SK-N-MC (cell line): ENCODE results near the gene BMERB1.

Source experiments
- EZH2 ChIP-seq: fragments of 200-600 bp; sonication (generic); IDR thresholded peaks from one replicate; pipeline ENCODE4 v1.6.1; 2017; ENCODE audit warnings: antibody characterized with exemption
- FOXP2 ChIP-seq: optimal IDR thresholded peaks from 2 replicates; pipeline ENCODE3; 2011; ENCODE audit warnings: mild to moderate bottlenecking, moderate library complexity; ENCODE audit not compliant: insufficient read depth; ENCODE audit errors: extremely low read length, control extremely low read depth

DNA sequence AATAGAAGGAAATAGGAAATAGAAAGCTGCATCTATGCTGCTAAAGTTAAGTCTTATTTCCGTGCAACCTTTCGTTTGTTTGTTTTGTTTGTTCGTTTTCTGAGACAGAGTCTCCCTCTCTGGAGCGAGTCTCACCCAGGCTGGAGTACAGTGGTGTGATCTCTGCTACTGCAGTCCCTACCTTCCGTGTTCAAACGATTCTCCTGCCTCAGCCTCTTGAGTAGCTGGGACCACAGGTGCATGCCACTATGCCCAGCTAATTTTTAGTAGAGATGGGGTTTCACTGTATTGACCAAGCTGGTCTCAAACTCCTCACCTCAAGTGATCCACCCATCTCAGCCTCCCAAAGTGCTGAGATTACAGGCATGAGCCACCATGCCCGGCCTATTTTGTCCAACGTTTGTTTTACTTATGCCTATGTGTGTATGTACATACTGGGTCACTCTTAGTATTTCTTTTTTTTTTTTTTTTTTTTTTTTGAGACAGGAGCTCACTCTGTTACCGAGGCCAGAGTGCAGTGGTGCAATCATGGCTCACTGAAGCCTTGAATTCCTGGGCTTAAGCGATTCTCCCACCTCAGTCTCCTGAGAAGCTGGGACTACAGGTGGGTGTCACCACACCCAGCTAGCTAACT is 16.8 kb downstream of the BMERB1 start:
- TF ChIP-seq EZH2 (no peak), FOXP2 (no peak)
